Measurements from ENCODE around the gene SHROOM4.

SHROOM4 gene

DNA sequence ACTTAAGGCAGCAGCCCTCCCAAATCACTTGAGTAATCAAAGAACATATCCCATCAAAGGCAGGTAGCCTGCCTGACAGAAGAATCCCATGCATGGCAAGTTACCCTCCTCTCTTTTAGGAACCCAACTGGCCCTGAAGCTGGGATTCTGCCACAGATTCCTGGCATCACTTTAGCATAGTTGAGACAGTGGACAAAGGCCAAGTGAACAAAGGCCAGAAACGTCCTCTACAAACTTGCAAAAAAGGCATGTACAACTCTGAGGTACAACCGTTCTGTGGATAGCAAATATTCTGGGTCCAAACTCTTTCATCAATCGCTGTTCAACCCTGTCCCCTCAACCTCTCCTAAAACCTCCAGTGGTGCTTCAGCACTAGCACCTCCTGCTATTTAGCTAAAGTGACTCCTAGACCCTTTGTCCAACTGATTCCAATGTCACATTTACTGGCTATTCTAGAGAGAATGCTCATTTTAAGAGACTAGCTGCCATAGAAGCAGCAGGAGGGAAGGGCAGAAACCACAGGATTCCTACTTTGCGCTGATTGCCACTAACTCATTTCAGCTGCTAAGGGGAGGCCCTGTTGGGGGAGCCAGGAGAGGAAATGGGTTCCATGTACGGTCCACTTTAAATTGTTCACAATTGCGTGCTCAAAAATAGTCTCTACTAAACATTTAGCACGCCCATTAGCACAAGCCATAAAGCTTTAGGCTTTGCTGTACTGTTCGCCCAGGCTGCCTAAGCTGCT is 105.9 kb downstream of the SHROOM4 start:
- DNase-seq (ENCODE audit: low read depth in 2 of 2): no peak

GRCh38 chrX:50707405-50707804 is 106.6 kb downstream of the SHROOM4 start:
- DNase-seq (ENCODE audit: low read depth in 2 of 2): no peak

GRCh38 chrX:50705042-50705441 is 109.0 kb downstream of the SHROOM4 start:
- DNase-seq (ENCODE audit: low read depth in 2 of 2): no peak

DNA sequence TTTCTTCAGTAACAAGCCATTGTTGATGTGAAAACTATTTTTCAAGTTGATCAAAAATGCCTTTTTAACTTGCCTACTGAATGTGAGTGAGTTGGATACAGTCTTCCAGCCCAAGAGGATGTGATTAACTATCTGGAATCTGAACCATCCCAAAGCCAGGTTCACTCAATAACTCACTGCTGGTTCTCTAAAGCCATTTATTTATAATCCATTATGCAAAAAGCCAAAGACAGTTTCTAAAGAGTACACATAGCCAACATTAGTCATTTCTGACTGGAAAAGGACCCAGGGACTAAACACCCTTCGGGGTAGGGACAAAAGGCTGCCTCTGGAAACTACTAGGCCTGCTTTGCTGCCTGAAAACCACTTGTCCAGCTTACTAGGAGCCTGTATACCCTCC is 109.6 kb downstream of the SHROOM4 start:
- no peak for DNase-seq (ENCODE audit: low read depth in 2 of 2)

- no peak for DNase-seq (ENCODE audit: low read depth in 2 of 2)
These were observed 113.1 kb downstream of the SHROOM4 start for GRCh38 chrX:50700921-50701320.

DNA sequence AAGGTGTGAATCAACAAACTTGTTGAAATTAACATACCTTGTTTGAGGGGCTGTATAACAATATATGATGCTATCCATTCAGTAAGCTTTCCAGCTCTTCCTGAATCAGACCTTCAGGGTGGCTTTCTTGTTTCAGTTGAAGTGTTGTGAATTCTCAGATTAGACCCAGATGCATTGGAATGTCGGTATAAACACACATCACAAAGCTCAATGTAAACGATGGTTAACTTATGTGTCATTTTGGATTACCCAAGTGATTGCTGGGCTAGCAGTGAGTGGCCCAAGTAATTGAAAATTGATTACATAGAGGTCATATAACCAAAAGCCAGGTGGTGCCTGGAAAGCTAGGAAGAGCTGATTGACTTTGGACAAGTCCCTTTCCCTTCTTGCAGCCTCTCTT is 115.0 kb downstream of the SHROOM4 start:
- no peak for DNase-seq (ENCODE audit: low read depth in 2 of 2)

DNA sequence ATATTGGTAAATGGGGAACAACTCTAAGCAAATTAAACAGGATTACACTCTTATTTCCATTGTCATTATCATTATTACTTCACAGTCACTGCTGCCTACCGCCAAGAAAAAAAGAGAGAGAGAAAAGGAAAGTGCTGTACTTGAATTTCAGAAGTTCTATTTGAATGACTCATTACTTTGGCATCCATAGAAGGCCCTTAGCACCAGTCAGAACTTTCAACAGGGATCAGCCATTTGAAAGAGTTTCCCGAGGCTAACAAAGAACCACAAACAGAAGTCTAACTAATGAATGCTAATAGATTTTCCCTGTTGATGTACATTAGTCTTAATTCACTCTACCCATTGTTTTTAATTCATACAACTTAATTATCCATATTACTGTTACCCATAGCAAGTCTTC is 116.3 kb downstream of the SHROOM4 start:
- no peak for DNase-seq (ENCODE audit: low read depth in 2 of 2)

GRCh38 chrX:50691820-50692219 is 122.2 kb downstream of the SHROOM4 start:
- peak in 1 of 2 donors; percentile 10 for DNase-seq (ENCODE audit: low read depth in 2 of 2)

- no peak for DNase-seq (ENCODE audit: low read depth in 2 of 2)
These were observed 129.1 kb downstream of the SHROOM4 start for GRCh38 chrX:50684871-50685270.

DNA sequence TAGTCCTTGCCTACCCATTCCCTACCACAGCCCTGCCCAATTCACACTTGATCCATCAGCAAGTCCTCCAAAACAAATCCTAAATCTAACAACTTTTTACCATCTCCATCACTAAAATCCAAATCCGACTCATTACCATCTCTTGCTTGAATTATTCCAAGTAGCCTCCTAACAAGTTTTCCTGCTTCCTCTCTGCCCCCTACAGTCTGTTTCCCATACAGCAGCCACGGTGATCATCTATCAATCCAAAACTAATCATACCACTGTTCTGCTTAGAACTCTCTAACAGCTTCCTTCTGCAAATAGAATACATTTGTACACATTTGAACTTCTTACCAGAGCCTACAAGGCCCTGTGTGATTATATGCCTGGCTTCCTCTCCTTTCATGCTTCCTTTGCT is 133.0 kb downstream of the SHROOM4 start:
- no peak for DNase-seq (ENCODE audit: low read depth in 2 of 2)

- DNase-seq (ENCODE audit: low read depth in 2 of 2): no peak
These were observed 136.2 kb downstream of the SHROOM4 start for GRCh38 chrX:50677789-50678188.

DNA sequence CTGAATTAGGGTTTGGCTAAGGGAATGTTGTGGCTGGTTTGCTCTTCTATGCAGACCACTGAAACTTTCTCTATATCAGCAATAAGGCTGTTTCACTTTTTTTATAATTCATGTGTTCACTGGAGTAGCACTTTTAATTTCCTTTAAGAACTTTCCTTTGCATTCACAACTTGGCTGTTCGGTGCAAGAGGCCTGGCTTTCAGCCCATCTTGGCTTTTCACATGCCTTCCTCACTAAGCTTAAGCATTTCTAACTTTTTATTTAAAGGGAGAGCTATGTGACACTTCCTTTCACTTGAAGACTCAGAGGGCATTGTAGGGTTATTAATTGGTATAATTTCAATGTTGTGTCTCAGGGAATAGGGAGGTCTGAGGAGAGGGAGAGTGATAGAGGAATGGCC is 142.3 kb downstream of the SHROOM4 start:
- DNase-seq (ENCODE audit: low read depth in 2 of 2): no peak

- DNase-seq (ENCODE audit: low read depth in 2 of 2): no peak
These were observed 145.1 kb downstream of the SHROOM4 start for GRCh38 chrX:50668860-50669259.

GRCh38 chrX:50648156-50648555 is 165.8 kb downstream of the SHROOM4 start:
- no peak for DNase-seq (ENCODE audit: low read depth in 2 of 2)

DNA sequence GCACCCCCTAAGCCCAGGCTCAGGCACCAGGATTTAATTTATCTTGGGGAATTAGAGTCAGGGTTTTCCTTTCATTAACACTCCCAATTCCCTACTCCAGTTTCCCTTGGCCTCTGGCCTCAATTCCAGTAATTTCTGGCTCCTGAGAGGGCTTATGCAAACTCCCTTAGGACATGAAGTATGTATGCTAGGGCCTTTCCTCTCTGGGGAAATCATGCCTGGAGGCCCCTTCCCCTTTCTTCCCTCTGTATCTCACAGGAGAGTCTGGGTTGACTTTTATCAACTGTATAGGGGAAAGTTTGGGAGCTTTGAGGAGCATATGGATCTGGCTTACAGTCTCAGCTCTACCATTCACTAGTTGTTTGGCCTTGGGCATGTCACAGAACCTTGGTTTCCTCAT is 169.5 kb downstream of the SHROOM4 start:
- no peak for DNase-seq (ENCODE audit: low read depth in 2 of 2)

DNA sequence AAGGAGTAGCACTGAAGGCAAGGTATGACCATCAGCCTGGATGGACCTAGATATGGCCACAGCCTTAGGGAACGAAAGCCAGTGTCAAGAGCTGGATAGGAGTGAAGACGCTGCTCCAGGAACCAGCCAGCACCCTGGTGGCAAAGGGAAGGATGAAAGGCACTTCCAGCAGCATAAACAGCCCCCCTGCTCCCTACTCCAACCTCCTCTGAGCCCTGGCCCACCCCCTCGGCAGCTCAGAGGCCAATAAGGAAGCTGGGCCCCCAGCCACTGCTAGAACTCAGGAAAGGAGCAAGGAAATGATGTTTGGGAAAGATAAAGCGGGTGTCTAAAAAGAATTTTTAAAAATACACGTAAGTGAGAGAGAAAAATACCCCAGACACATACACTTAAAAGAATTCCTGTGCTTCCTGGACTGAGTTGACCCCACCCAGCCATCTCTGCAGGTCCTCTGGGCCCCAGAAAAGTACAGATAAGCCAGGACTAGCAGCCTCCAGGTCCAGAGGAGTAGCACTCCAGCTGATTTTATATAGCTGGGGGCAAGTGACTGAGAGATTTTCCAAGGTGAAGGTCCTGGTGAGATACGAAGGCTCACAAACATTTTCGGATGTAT is 170.4 kb downstream of the SHROOM4 start:
- DNase-seq (ENCODE audit: low read depth in 2 of 2): no peak

- DNase-seq (ENCODE audit: low read depth in 2 of 2): no peak
These were observed 175.9 kb downstream of the SHROOM4 start for GRCh38 chrX:50638123-50638522.

GRCh38 chrX:50635817-50636365 is 178.1 kb downstream of the SHROOM4 start:
- DNase-seq (ENCODE audit: low read depth in 2 of 2): no peak

- no peak for DNase-seq (ENCODE audit: low read depth in 2 of 2)
These were observed 178.8 kb downstream of the SHROOM4 start for GRCh38 chrX:50635162-50635561.

DNA sequence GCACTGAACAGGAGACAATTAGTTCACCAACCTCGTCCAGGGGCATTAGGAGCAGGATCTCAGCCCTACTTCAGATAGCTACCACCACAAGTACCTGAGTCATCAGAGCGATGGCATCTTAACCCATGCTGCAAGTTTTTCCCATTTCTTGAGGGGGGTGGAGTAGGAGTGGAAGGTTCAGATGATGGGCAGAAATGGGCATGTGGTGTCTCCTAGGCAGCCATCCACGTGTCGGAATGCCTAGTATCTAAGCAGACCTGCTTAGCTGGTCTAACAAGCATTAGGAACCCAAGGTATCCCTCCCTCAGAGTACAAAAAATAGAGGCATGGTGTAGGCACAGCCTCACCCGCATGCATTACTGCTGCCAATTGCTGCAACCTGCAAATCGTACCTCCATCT is 184.2 kb downstream of the SHROOM4 start:
- DNase-seq (ENCODE audit: low read depth in 2 of 2): no peak

GRCh38 chrX:50627696-50628095 is 186.3 kb downstream of the SHROOM4 start:
- DNase-seq (ENCODE audit: low read depth in 2 of 2): no peak

DNA sequence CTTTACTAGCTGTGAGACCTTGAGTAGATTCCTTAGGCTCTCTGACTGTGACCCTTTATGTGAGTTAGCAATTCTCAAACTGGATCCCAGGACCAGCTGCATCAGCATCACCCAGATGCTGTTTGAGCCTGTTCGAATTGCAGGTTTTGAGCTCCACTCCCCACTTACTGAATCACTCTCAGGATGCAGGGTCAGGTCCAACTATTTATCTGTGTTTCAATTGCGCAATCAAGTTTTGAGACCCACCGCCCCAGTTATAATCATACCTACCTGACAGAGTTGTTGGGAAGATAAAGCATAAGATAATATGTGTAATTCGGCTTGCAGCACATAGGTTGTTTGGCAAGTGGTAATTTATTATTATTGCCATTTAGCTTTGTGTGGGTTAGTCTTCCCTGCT is 187.6 kb downstream of the SHROOM4 start:
- no peak for DNase-seq (ENCODE audit: low read depth in 2 of 2)

DNA sequence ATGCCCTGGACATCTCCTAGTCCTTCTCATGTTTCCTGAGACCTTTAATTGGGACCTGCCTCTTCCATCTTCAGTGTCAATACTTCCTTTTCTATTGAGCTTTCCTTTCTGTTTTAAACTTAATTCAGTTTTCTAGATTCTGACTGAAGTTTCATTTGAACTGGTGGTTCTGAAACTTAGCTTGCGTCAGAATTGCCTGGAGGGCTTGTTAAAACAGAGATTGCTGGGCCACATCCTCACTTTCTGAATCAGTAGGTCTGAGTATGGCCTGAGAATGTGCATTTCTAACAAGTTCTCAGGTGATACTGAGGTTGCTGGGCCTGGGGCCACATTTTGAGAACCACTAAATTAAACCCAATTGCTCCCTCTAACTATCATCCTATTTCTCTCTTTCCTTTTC is 191.2 kb downstream of the SHROOM4 start:
- no peak for DNase-seq (ENCODE audit: low read depth in 2 of 2)
